ENCODE measurements around the gene CTU1. TPM values are rescaled to one million over a fixed set of nuclear protein-coding genes. Genes with fewer than 3 reads are reported as not detected.
A peak's percentile ranks its signal among the peaks of the same experiment; 100 is the strongest.

CTU1 gene
- total RNA-seq, 2 donors from 2014 or later = 8.1 to 15.4 TPM

- Mint-ChIP-seq H3K4me1 (ENCODE audit: low read depth in 2 of 2) (peaks cover 71 to 72% of the 10 kb centered on the region in 2 donors), H3K9me3 (no peaks in the 10 kb centered on the region), H3K4me3 (peak overlapping the region; percentile 82), H3K27ac (peak overlapping the region; percentile 69 to 87), H3K36me3 (no peaks in the 10 kb centered on the region), H3K27me3 (no peaks in the 10 kb centered on the region)
- DNase-seq (ENCODE audit: low spot score) = peak; percentile 54
- ATAC-seq = no peak
Measured at GRCh38 chr19:51125421-51126075, 17.3 kb upstream of the CTU1 start.

GRCh38 chr19:51124729-51125128 lies 16.5 kb upstream of the CTU1 start, which contains the start of gene SIGLEC9:
Gene SIGLEC9, plus strand, starts transcription at chr19:51124906. Its CDS starts 69 bp downstream, at chr19:51124975.
- no peak for ATAC-seq
- Mint-ChIP-seq H3K27me3 (no peaks in the 10 kb centered on the region), H3K27ac (peak within 1 kb of the TSS; percentile 69 to 87), H3K4me3 (peak within 1 kb of the TSS; percentile 82), H3K9me3 (no peaks in the 10 kb centered on the region), H3K4me1 (ENCODE audit: low read depth in 2 of 2) (peaks cover 70% of the 10 kb centered on the region in 2 donors), H3K36me3 (no peaks in the 10 kb centered on the region)
- DNase-seq (ENCODE audit: low spot score) = peak; percentile 61

- H3K9me3 Mint-ChIP-seq = no peaks in the 10 kb centered on the region
- H3K4me1 Mint-ChIP-seq (ENCODE audit: low read depth in 2 of 2) = peaks cover 66 to 69% of the 10 kb centered on the region in 2 donors
- H3K36me3 Mint-ChIP-seq = no peaks in the 10 kb centered on the region
- ATAC-seq = no peak
- no peaks in the 10 kb centered on the region for H3K27me3 Mint-ChIP-seq
- peak; percentile 18 for DNase-seq (ENCODE audit: low spot score)
- peak overlapping the region; percentile 82 for H3K4me3 Mint-ChIP-seq
- H3K27ac Mint-ChIP-seq = peak overlapping the region; percentile 69
Measured at GRCh38 chr19:51124216-51124615, 16.0 kb upstream of the CTU1 start.

- DNase-seq (ENCODE audit: low spot score) = no peak
- H3K36me3 Mint-ChIP-seq = no peaks in the 10 kb centered on the region
- no peak for ATAC-seq
- peaks cover 67 to 68% of the 10 kb centered on the region in 2 donors for H3K4me1 Mint-ChIP-seq (ENCODE audit: low read depth in 2 of 2)
- H3K9me3 Mint-ChIP-seq = no peaks in the 10 kb centered on the region
- no peaks in the 10 kb centered on the region for H3K27me3 Mint-ChIP-seq
- peak overlapping the region; percentile 69 for H3K27ac Mint-ChIP-seq
- H3K4me3 Mint-ChIP-seq = peak overlapping the region; percentile 82
Measured at GRCh38 chr19:51123802-51124201, 15.6 kb upstream of the CTU1 start.

GRCh38 chr19:51123381-51123800 lies 15.2 kb upstream of the CTU1 start:
- Mint-ChIP-seq H3K36me3 (no peaks in the 10 kb centered on the region), H3K4me3 (peak overlapping the region; percentile 82), H3K27ac (peak overlapping the region; percentile 69), H3K9me3 (no peaks in the 10 kb centered on the region), H3K4me1 (ENCODE audit: low read depth in 2 of 2) (peaks cover 63% of the 10 kb centered on the region in 2 donors), H3K27me3 (no peaks in the 10 kb centered on the region)
- ATAC-seq (peak; percentile 76 to 83), DNase-seq (ENCODE audit: low spot score) (peak; percentile 77)

GRCh38 chr19:51122112-51122981 lies 14.1 kb upstream of the CTU1 start:
- peak overlapping the region; percentile 82 for H3K4me3 Mint-ChIP-seq
- H3K9me3 Mint-ChIP-seq = no peaks in the 10 kb centered on the region
- peaks cover 53 to 57% of the 10 kb centered on the region in 2 donors for H3K4me1 Mint-ChIP-seq (ENCODE audit: low read depth in 2 of 2)
- no peaks in the 10 kb centered on the region for H3K36me3 Mint-ChIP-seq
- no peaks in the 10 kb centered on the region for H3K27me3 Mint-ChIP-seq
- peak; percentile 49 to 54 for ATAC-seq
- H3K27ac Mint-ChIP-seq = peak overlapping the region; percentile 61 to 69
- DNase-seq (ENCODE audit: low spot score) = peak; percentile 66

- Mint-ChIP-seq H3K36me3 (no peaks in the 10 kb centered on the region), H3K27ac (no peak overlapping the region), H3K27me3 (no peaks in the 10 kb centered on the region), H3K9me3 (no peaks in the 10 kb centered on the region), H3K4me1 (ENCODE audit: low read depth in 2 of 2) (peaks cover 49 to 57% of the 10 kb centered on the region in 2 donors), H3K4me3 (peak overlapping the region; percentile 35)
- ATAC-seq = no peak
- peak; percentile 28 for DNase-seq (ENCODE audit: low spot score)
Measured at GRCh38 chr19:51121257-51121656, 13.0 kb upstream of the CTU1 start.

GRCh38 chr19:51120160-51120559 lies 12.0 kb upstream of the CTU1 start:
- Mint-ChIP-seq H3K4me3 (no peak overlapping the region), H3K27ac (peak overlapping the region in 1 of 2 donors; percentile 31), H3K36me3 (no peaks in the 10 kb centered on the region), H3K27me3 (no peaks in the 10 kb centered on the region), H3K4me1 (ENCODE audit: low read depth in 2 of 2) (peaks cover 56 to 66% of the 10 kb centered on the region in 2 donors), H3K9me3 (no peaks in the 10 kb centered on the region)
- DNase-seq (ENCODE audit: low spot score) (no peak), ATAC-seq (no peak)

GRCh38 chr19:51119611-51120010 lies 11.4 kb upstream of the CTU1 start:
- Mint-ChIP-seq H3K27me3 (no peaks in the 10 kb centered on the region), H3K4me1 (ENCODE audit: low read depth in 2 of 2) (peaks cover 56 to 64% of the 10 kb centered on the region in 2 donors), H3K9me3 (no peaks in the 10 kb centered on the region), H3K36me3 (no peaks in the 10 kb centered on the region), H3K27ac (peak overlapping the region in 1 of 2 donors; percentile 31), H3K4me3 (no peak overlapping the region)
- DNase-seq (ENCODE audit: low spot score) (no peak), ATAC-seq (no peak)

- no peak overlapping the region for H3K27ac Mint-ChIP-seq
- H3K4me1 Mint-ChIP-seq (ENCODE audit: low read depth in 2 of 2) = peaks cover 57 to 60% of the 10 kb centered on the region in 2 donors
- H3K36me3 Mint-ChIP-seq = no peaks in the 10 kb centered on the region
- DNase-seq (ENCODE audit: low spot score) (no peak), ATAC-seq (no peak)
- no peak overlapping the region for H3K4me3 Mint-ChIP-seq
- no peaks in the 10 kb centered on the region for H3K9me3 Mint-ChIP-seq
- H3K27me3 Mint-ChIP-seq = no peaks in the 10 kb centered on the region
Measured at GRCh38 chr19:51119101-51119500, 10.9 kb upstream of the CTU1 start.

GRCh38 chr19:51116736-51117286 lies 8.6 kb upstream of the CTU1 start:
- Mint-ChIP-seq H3K9me3 (no peaks in the 10 kb centered on the region), H3K36me3 (no peaks in the 10 kb centered on the region), H3K4me1 (ENCODE audit: low read depth in 2 of 2) (peaks cover 40 to 41% of the 10 kb centered on the region in 2 donors), H3K4me3 (no peak overlapping the region), H3K27ac (no peak overlapping the region), H3K27me3 (no peaks in the 10 kb centered on the region)
- DNase-seq (ENCODE audit: low spot score) (peak; percentile 32), ATAC-seq (peak in 1 of 2 donors; percentile 19)

GRCh38 chr19:51114087-51114729 lies 6.0 kb upstream of the CTU1 start:
- ATAC-seq (peak; percentile 87 to 90), DNase-seq (ENCODE audit: low spot score) (peak; percentile 41)
- Mint-ChIP-seq H3K27ac (peak overlapping the region; percentile 27 to 48), H3K9me3 (no peaks in the 10 kb centered on the region), H3K27me3 (no peaks in the 10 kb centered on the region), H3K36me3 (no peaks in the 10 kb centered on the region), H3K4me1 (ENCODE audit: low read depth in 2 of 2) (peaks cover 35% of the 10 kb centered on the region in 2 donors), H3K4me3 (peak overlapping the region; percentile 16)

- Mint-ChIP-seq H3K9me3 (no peaks in the 10 kb centered on the region), H3K27me3 (no peaks in the 10 kb centered on the region), H3K27ac (no peak overlapping the region), H3K4me1 (ENCODE audit: low read depth in 2 of 2) (peaks cover 39 to 50% of the 10 kb centered on the region in 2 donors), H3K4me3 (no peak overlapping the region), H3K36me3 (peaks cover 5% of the 10 kb centered on the region)
- ATAC-seq = no peak
- DNase-seq (ENCODE audit: low spot score) = peak; percentile 15
Measured at GRCh38 chr19:51111606-51112005, 3.4 kb upstream of the CTU1 start.

Data from natural killer cell treated with Interleukin-12 subunit alpha and Interleukin-12 subunit beta and Interleukin-15 and Interleukin-18, amount 100 ng/mL, for 72 hours (primary cell).